NCI-H2029 (cell line): ENCODE measurements around the gene C17orf67.
"Not testable (repeated sequence)": the region's sequence is repeated elsewhere in the genome, so short reads cannot be mapped to it uniquely, and the experiment has no call there.

Experiments
- DNase-seq: peaks from one replicate; lab custom pipeline; 2025; lab: John Stamatoyannopoulos, UW

The C17orf67 gene

DNA sequence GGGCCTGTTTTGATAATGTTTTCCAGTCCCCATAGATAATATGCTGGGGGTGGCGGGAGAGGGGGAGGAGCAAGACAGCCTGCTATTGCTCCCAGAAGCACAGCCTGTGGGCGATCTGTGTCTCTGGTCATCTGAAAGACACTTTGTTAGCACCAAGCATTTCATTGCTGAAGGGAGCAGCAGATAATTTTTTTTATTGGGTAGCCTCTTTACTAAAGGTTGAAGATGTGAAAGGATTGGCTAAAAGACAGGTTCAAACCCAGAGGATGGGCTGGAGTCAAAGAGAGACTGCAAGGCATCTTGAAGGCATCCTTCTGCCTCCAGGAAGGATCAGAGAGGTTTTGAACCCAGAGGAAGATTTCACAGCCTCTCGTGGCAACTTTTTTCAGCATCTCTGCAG lies 60.6 kb downstream of the C17orf67 start:
- DNase-seq: no peak

DNA sequence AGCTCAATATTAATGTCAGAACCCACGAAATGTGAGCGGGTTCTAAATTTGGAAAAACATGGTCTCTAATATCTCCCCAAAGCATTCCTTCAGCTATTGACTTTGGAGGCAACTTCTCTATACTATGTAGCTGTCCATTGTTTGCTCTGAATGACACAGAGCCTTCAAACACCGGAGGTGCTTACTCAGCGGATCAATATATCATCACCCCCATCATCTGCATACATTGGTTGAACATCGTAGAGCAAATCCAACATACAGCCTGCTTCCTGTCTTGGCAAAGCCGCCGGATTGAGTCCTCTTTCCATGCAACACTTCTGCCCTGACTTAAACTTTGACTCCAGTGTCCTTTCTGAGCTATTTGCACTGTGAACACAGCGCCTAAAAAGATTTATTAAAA lies 61.3 kb downstream of the C17orf67 start:
- no peak for DNase-seq

GRCh38 chr17:56771975-56772374 lies 61.7 kb downstream of the C17orf67 start:
- DNase-seq: no peak

GRCh38 chr17:56771563-56771962 lies 62.2 kb downstream of the C17orf67 start:
- DNase-seq: no peak

- no peak for DNase-seq
Observed at GRCh38 chr17:56770427-56770826, 63.3 kb downstream of the C17orf67 start.

DNA sequence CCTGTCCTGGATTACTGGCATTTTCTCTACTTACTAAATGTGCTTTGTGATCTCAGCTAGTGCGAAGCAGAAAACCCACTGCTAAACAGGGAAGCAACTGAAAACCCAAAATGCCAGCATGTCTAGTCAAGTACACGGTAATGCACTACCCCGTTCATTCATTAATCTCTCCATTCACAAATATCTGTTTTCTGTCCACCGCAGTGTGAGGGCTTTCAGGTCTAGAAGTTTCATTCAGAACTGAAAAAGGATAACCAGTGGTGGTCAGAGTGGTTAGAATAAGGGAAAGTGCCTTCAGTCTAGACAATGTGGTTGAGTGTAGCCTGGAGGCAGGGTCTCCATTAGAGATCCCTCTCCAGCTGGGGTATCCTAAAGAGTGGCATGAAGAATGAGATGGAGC lies 68.3 kb downstream of the C17orf67 start:
- no peak for DNase-seq

DNA sequence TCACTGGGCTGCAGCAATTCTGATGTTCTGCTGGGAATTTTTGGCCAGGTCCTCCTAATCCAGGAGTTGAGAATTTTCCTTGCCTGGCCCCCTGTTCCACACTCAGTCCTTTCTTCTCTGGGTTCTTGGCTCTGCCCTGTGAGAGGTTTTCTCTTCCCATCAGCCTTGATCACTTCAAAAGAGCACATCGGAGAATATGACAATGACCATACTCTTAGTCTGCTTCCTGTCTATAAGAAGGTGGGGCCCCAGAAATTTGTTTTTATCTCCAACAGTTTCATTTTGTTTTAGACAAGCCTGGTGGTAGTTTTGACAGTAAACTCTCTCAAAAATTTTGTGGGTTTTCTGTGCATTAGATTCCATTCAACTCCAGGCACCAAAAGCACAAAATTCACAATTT lies 70.7 kb downstream of the C17orf67 start:
- no peak for DNase-seq

DNA sequence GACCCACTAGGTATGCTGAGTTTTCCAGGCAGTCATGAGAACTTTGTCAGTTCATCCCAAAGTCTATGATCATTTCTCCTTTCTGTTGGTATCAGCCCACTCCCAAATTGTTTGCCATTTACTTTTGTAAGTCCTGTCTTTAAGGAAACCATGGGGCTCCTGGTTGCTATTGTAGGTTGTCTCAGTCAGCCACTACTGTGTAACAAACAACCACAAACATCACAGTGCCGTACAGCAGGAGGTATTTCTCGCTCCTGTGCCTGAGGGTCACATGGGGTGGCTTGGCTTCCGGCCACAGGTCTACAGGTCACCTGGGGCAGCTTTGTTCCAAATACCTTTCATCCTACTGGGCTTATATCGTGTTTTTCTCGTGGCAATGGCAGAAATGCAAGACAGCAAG lies 71.6 kb downstream of the C17orf67 start:
- no peak for DNase-seq

DNA sequence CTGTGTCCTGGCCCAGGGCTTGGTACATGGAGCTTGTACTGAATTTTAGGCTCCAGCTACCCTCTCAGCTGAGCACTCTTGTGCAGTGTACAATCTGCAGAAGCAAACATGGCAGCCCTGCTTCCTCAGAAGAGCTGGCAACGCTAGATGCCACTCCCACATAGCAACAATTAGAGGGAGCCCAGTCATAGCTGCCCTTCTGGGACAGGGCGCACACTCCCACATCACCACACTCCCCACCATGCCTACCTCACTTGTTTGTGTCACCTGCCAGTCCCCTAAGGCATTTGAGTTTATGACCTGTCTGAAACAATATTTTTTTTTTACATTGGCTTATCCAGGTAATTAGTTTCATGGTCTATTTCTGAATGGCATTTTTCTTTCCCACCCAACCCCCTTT lies 72.3 kb downstream of the C17orf67 start:
- DNase-seq: no peak

DNA sequence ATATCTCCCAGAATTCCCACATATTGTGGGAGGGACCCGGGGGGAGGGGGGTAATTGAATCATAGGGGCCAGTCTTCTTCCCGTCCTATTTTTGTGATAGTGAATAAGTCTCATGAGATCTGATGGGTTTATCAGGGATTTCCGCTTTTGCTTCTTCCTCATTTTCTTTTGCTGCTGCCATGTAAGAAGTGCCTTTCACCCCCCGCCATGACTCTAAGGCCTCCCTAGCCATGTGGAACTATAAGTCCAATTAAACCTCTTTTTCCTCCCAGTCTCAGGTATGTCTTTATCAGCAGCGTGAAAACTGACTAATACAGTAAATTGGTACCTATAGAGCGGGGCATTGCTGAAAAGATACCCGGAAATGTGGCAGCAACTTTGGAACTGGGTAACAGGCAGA lies 76.1 kb downstream of the C17orf67 start:
- DNase-seq: not testable (repeated sequence)

DNA sequence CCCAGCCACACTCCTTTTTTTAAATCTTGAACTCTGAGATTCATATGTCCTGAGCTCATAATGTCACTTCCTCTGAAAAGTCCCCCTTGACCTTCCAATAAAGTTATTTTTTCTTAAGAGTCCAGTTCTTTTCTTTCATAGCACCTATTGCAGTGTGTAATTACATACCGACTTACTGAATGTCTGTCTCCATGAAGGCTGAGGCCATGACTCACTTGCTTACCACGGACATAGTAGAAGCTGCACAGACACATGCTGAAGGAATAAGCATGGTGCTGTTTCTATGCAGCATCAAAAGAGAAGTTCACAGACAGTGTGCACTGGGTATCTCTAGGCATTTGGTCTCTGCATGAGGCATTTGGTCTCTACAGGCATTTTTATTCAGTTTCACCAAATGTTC lies 77.2 kb downstream of the C17orf67 start:
- no peak for DNase-seq

DNA sequence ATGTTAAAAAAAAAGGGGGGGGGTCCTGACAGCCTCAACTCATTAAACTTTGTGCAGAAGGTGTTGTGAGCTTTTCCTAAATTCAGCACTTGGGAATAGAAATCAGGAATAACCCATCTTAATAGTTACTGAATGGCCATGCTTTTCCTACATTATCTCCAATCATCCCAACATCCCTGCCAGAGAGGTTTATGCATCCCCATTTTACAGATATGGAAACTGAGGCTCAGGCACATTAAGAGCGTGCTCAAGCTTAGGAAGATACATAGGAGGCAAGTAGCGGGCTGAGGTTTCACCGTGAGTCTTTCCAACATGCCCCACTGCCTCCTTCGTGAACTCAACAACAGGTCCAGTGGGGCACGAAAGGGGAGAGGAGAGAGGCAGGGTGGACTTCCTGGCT lies 78.4 kb downstream of the C17orf67 start:
- DNase-seq: no peak

- DNase-seq: peak; percentile 32
Observed at GRCh38 chr17:56754523-56755208, 79.1 kb downstream of the C17orf67 start.

- peak; percentile 37 for DNase-seq
Observed at GRCh38 chr17:56752263-56752836, 81.4 kb downstream of the C17orf67 start.

- DNase-seq: no peak
Observed at GRCh38 chr17:56751145-56751738, 82.5 kb downstream of the C17orf67 start.

GRCh38 chr17:56744721-56745120 lies 89.0 kb downstream of the C17orf67 start:
- no peak for DNase-seq

GRCh38 chr17:56742601-56743000 lies 91.1 kb downstream of the C17orf67 start:
- DNase-seq: no peak
